K562 (cell line): ENCODE results near the gene MAK. TPM values are rescaled to one million over a fixed set of nuclear protein-coding genes. Genes with fewer than 3 reads are reported as not detected.

Experiments used
- HMG20A ChIP-seq: fragments of 450-650 bp; formaldehyde crosslinking; conservative IDR thresholded peaks from 2 replicates; pipeline ENCODE4 v1.4.0; 2020; ENCODE audit warnings: mild to moderate bottlenecking, mixed read lengths
- LARP7 ChIP-seq: fragments of 450-650 bp; IDR thresholded peaks from 2 replicates; pipeline ENCODE4 v1.6.1; 2016
- REST ChIP-seq, 2 experiments: fragments of 450-650 bp; formaldehyde crosslinking in 1 of 2; IDR thresholded peaks; 2 replicates each; pipeline versions ENCODE4 v1.4.0 to v1.6.1; 2014 to 2020; ENCODE audit warnings: mild to moderate bottlenecking in 2 of 2, borderline replicate concordance in 1 of 2, low read depth in 1 of 2
- ZBTB34 ChIP-seq: fragments of 250-450 bp; sonication (Bioruptor Pico); IDR thresholded peaks from 2 replicates; pipeline ENCODE4 v1.8.0; 2021; ENCODE audit warnings: mild to moderate bottlenecking, moderate library complexity
- polyA plus RNA-seq, 8 experiments: library from polyadenylated mRNA; depleted of rRNA in 4 of 8; stranded (reverse) in 5 of 8; unstranded in 3 of 8; fragments of >200 nt; fragmentation: Nextera tagmentation in 2 of 8; fragmentation: Illumina TruSeq in 1 of 8; extraction: Ambion mirVana in 2 of 8; extraction: Trizol in 1 of 8; gene quantifications; 2 replicates each; pipeline versions ENCODE4 v1.2.1 to v1.2.3, GENCODE V29; 2011 to 2014; ENCODE audit warnings: inconsistent platforms in 1 of 8, missing spikeins in 1 of 8
- total RNA-seq, 7 experiments: library from RNA; depleted of rRNA in 6 of 7; stranded (reverse); fragments of >200 nt in 6 of 7; fragmentation: Illumina TruSeq in 2 of 7; extraction: Trizol in 2 of 7; gene quantifications; 2 replicates each; pipeline versions ENCODE4 v1.2.1 to v1.2.3, GENCODE V29; 2011 to 2021; ENCODE audit warnings: low replicate concordance in 1 of 7
- TF ChIP-seq, protein P1 (sequence below): fragments of 450-650 bp; IDR thresholded peaks from 2 replicates; pipeline ENCODE4 v1.6.1; 2016; ENCODE audit warnings: mild to moderate bottlenecking, moderate library complexity

Gene MAK
- total and polyA plus RNA-seq, 9 of the 15 experiments (the other 6 are each of a cell fraction or from before 2014, with no cell fraction given), result 0.25 to 1.1 (median 0.53) TPM

GRCh38 chr6:10722820-10723566 is 115.3 kb downstream of the MAK start, which contains the start of gene TMEM14C (continued):
- TF ChIP-seq REST (IDR thresholded peaks at IDR 0.05; ENCODE audit: borderline replicate concordance) (peak; percentile 66), REST (CRISPR knock-in tag; IDR thresholded peaks at IDR 0.05; ENCODE audit: low read depth) (no peak; the same call in 1 of the 2 replicates), HMG20A (CRISPR knock-in tag) (no peak), ZBTB34 (CRISPR knock-in tag) (no peak), LARP7 (no peak)
- TF ChIP-seq, protein P1, sequence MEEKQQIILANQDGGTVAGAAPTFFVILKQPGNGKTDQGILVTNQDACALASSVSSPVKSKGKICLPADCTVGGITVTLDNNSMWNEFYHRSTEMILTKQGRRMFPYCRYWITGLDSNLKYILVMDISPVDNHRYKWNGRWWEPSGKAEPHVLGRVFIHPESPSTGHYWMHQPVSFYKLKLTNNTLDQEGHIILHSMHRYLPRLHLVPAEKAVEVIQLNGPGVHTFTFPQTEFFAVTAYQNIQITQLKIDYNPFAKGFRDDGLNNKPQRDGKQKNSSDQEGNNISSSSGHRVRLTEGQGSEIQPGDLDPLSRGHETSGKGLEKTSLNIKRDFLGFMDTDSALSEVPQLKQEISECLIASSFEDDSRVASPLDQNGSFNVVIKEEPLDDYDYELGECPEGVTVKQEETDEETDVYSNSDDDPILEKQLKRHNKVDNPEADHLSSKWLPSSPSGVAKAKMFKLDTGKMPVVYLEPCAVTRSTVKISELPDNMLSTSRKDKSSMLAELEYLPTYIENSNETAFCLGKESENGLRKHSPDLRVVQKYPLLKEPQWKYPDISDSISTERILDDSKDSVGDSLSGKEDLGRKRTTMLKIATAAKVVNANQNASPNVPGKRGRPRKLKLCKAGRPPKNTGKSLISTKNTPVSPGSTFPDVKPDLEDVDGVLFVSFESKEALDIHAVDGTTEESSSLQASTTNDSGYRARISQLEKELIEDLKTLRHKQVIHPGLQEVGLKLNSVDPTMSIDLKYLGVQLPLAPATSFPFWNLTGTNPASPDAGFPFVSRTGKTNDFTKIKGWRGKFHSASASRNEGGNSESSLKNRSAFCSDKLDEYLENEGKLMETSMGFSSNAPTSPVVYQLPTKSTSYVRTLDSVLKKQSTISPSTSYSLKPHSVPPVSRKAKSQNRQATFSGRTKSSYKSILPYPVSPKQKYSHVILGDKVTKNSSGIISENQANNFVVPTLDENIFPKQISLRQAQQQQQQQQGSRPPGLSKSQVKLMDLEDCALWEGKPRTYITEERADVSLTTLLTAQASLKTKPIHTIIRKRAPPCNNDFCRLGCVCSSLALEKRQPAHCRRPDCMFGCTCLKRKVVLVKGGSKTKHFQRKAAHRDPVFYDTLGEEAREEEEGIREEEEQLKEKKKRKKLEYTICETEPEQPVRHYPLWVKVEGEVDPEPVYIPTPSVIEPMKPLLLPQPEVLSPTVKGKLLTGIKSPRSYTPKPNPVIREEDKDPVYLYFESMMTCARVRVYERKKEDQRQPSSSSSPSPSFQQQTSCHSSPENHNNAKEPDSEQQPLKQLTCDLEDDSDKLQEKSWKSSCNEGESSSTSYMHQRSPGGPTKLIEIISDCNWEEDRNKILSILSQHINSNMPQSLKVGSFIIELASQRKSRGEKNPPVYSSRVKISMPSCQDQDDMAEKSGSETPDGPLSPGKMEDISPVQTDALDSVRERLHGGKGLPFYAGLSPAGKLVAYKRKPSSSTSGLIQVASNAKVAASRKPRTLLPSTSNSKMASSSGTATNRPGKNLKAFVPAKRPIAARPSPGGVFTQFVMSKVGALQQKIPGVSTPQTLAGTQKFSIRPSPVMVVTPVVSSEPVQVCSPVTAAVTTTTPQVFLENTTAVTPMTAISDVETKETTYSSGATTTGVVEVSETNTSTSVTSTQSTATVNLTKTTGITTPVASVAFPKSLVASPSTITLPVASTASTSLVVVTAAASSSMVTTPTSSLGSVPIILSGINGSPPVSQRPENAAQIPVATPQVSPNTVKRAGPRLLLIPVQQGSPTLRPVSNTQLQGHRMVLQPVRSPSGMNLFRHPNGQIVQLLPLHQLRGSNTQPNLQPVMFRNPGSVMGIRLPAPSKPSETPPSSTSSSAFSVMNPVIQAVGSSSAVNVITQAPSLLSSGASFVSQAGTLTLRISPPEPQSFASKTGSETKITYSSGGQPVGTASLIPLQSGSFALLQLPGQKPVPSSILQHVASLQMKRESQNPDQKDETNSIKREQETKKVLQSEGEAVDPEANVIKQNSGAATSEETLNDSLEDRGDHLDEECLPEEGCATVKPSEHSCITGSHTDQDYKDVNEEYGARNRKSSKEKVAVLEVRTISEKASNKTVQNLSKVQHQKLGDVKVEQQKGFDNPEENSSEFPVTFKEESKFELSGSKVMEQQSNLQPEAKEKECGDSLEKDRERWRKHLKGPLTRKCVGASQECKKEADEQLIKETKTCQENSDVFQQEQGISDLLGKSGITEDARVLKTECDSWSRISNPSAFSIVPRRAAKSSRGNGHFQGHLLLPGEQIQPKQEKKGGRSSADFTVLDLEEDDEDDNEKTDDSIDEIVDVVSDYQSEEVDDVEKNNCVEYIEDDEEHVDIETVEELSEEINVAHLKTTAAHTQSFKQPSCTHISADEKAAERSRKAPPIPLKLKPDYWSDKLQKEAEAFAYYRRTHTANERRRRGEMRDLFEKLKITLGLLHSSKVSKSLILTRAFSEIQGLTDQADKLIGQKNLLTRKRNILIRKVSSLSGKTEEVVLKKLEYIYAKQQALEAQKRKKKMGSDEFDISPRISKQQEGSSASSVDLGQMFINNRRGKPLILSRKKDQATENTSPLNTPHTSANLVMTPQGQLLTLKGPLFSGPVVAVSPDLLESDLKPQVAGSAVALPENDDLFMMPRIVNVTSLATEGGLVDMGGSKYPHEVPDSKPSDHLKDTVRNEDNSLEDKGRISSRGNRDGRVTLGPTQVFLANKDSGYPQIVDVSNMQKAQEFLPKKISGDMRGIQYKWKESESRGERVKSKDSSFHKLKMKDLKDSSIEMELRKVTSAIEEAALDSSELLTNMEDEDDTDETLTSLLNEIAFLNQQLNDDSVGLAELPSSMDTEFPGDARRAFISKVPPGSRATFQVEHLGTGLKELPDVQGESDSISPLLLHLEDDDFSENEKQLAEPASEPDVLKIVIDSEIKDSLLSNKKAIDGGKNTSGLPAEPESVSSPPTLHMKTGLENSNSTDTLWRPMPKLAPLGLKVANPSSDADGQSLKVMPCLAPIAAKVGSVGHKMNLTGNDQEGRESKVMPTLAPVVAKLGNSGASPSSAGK, result no peak; the same call in none of the 2 replicates
